ENCODE results near the gene DEUP1.
"Not testable (repeated sequence)": the region's sequence is repeated elsewhere in the genome, so short reads cannot be mapped to it uniquely, and the experiment has no call there.

DNA sequence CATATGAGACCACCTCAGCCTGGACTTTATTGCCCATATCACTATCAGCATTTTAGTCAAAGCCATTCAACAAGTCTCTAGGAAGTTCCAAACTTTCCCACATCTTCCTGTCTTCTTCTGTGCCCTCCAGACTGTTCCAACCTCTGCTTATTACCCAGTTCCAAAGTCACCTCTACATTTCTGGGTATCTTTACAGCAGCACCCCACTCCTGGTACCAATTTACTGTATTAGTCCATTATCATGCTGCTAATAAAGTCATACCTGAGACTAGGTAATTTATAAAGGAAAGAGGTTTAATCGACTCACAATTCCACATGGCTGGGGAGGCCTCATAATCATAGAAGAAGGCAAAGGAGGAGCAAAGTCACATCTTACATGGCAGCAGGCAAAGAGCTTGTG, 16.1 kb upstream of the DEUP1 start:
- TF ChIP-seq ATF3 (IDR thresholded peaks at IDR 0.05); EZH2phosphoT487 (IDR thresholded peaks at IDR 0.05; ENCODE audit: borderline replicate concordance); EGR1 (IDR thresholded peaks at IDR 0.05; ENCODE audit: low read depth); POLR2A (IDR thresholded peaks at IDR 0.05; ENCODE audit: borderline replicate concordance, extremely low read depth, insufficient read depth, insufficient read length); TCF7L2 (IDR thresholded peaks at IDR 0.05; ENCODE audit: borderline replicate concordance, extremely low read depth, insufficient read depth, insufficient read length); REST (IDR thresholded peaks at IDR 0.05; ENCODE audit: low read depth); ZFX (IDR thresholded peaks at IDR 0.05); EZH2 (IDR thresholded peaks at IDR 0.05); ZNF274 (IDR thresholded peaks at IDR 0.05; ENCODE audit: low read depth, low read length); ELF1 (IDR thresholded peaks at IDR 0.05; ENCODE audit: borderline replicate concordance, low read depth); YY1 (IDR thresholded peaks at IDR 0.05; ENCODE audit: extremely low read depth, insufficient replicate concordance, low read depth, low read length); RAD21 (IDR thresholded peaks at IDR 0.05; ENCODE audit: low read depth): not testable (repeated sequence)
- TF ChIP-seq, protein P1, sequence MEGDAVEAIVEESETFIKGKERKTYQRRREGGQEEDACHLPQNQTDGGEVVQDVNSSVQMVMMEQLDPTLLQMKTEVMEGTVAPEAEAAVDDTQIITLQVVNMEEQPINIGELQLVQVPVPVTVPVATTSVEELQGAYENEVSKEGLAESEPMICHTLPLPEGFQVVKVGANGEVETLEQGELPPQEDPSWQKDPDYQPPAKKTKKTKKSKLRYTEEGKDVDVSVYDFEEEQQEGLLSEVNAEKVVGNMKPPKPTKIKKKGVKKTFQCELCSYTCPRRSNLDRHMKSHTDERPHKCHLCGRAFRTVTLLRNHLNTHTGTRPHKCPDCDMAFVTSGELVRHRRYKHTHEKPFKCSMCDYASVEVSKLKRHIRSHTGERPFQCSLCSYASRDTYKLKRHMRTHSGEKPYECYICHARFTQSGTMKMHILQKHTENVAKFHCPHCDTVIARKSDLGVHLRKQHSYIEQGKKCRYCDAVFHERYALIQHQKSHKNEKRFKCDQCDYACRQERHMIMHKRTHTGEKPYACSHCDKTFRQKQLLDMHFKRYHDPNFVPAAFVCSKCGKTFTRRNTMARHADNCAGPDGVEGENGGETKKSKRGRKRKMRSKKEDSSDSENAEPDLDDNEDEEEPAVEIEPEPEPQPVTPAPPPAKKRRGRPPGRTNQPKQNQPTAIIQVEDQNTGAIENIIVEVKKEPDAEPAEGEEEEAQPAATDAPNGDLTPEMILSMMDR (IDR thresholded peaks at IDR 0.05 in 2 of 3, conservative IDR thresholded peaks at IDR 0.05 in 1 of 3; ENCODE audit: borderline replicate concordance in 1 of 3, insufficient read depth in 1 of 3, low read depth in 2 of 3, low read length in 2 of 3) = not testable (repeated sequence)
